Measurements from ENCODE around the gene ERBB2.
A peak's percentile ranks its signal among the peaks of the same experiment; 100 is the strongest.

Gene ERBB2

GRCh38 chr17:39666231-39666600 is 33.6 kb upstream of the ERBB2 start:
- DNase-seq: no peak

- DNase-seq: no peak
Observed at GRCh38 chr17:39666601-39667261, 33.1 kb upstream of the ERBB2 start.

GRCh38 chr17:39667262-39667944 is 32.5 kb upstream of the ERBB2 start:
- DNase-seq: no peak

GRCh38 chr17:39667945-39668924 is 31.6 kb upstream of the ERBB2 start, which contains the start of gene PNMT:
Gene PNMT, plus strand, starts transcription at chr17:39668453. Its CDS starts 23 bp downstream, at chr17:39668476.
- peak; percentile 61 to 75 for DNase-seq

GRCh38 chr17:39669897-39670735 is 29.7 kb upstream of the ERBB2 start:
- DNase-seq: no peak

- DNase-seq: no peak
Observed at GRCh38 chr17:39670746-39671145, 29.1 kb upstream of the ERBB2 start.

GRCh38 chr17:39671651-39672521 is 28.0 kb upstream of the ERBB2 start:
- peak; percentile 4 to 16 for DNase-seq

GRCh38 chr17:39672522-39673334 is 27.1 kb upstream of the ERBB2 start:
- no peak for DNase-seq

- no peak for DNase-seq
Observed at GRCh38 chr17:39673335-39674081, 26.4 kb upstream of the ERBB2 start.

GRCh38 chr17:39674179-39674578 is 25.7 kb upstream of the ERBB2 start:
- no peak for DNase-seq

GRCh38 chr17:39674702-39675389 is 25.0 kb upstream of the ERBB2 start:
- DNase-seq: no peak

- no peak for DNase-seq
Observed at GRCh38 chr17:39675390-39676082, 24.3 kb upstream of the ERBB2 start.

- DNase-seq: no peak
Observed at GRCh38 chr17:39676198-39676819, 23.6 kb upstream of the ERBB2 start.

GRCh38 chr17:39677072-39677471 is 22.8 kb upstream of the ERBB2 start:
- DNase-seq: no peak

GRCh38 chr17:39677542-39678339 is 22.1 kb upstream of the ERBB2 start:
- no peak for DNase-seq

- DNase-seq: no peak
Observed at GRCh38 chr17:39678340-39679116, 21.3 kb upstream of the ERBB2 start.
